Right lobe of liver (tissue), 6 donors: Measurements from ENCODE around the gene TTLL12. TPM values are rescaled to one million over a fixed set of nuclear protein-coding genes. Genes with fewer than 3 reads are reported as not detected.

Source experiments
- ATAC-seq, 4 donors: fragments of 200-7000 bp; cut with Tn5 transposase; one replicate each; pipeline ENCODE4 v1.9.1; 2020; ENCODE audit warnings: mild to moderate bottlenecking in 4 of 4, moderate library complexity in 4 of 4
- DNase-seq, 3 donors: peaks; one replicate each; pipeline ENCODE4 v3.0.0-alpha.2; 2020
- H3K27ac ChIP-seq, 3 donors: fragments of 200-600 bp; one replicate each; pipeline ENCODE4 v1.8.0; 2022
- H3K27me3 ChIP-seq, 2 donors: fragments of 200-600 bp; one replicate each; pipeline ENCODE4 v1.8.0; 2022
- H3K36me3 ChIP-seq, 4 donors: fragments of 200-600 bp; sonication (generic) in 1 of 4; one replicate each; pipeline versions ENCODE4 v1.5.1 to v1.8.0; 2017 to 2022; ENCODE audit warnings: control low read depth in 1 of 4
- H3K4me1 ChIP-seq, 4 donors: fragments of 200-600 bp; sonication (generic) in 1 of 4; one replicate each; pipeline versions ENCODE4 v1.5.1 to v1.8.0; 2017 to 2022; ENCODE audit warnings: control low read depth in 1 of 4
- H3K4me3 ChIP-seq, 3 donors: fragments of 200-600 bp; one replicate each; pipeline ENCODE4 v1.8.0; 2022
- H3K9me3 ChIP-seq, 4 donors: fragments of 200-600 bp; sonication (generic) in 1 of 4; one replicate each; pipeline versions ENCODE4 v1.5.1 to v1.8.0; 2017 to 2022; ENCODE audit warnings: control low read depth in 1 of 4
- CTCF ChIP-seq, 4 donors: fragments of 200-600 bp in 3 of 4; fragments of 450-650 bp in 1 of 4; IDR thresholded peaks; one replicate each; pipeline versions ENCODE4 v1.5.1 to v1.8.0; 2016 to 2022; ENCODE audit warnings: antibody characterized with exemption in 4 of 4, mild to moderate bottlenecking in 2 of 4
- POLR2A ChIP-seq: fragments of 450-650 bp; IDR thresholded peaks from one replicate; pipeline ENCODE4 v1.6.1; 2017; ENCODE audit warnings: antibody characterized with exemption, mild to moderate bottlenecking
- WGBS: methylation state at CpG from one replicate; pipeline ENCODE4 v1.1.6; 2018; ENCODE audit warnings: low coverage, low lambda C conversion rate; ENCODE audit not compliant: insufficient coverage; ENCODE audit errors: missing lambda C conversion rate; 5-methylcytosine and 5-hydroxymethylcytosine counted together
- intact Hi-C, 2 donors: fragments of 100-400 bp; cut with DNase I; formaldehyde crosslinking; loops; one replicate each; pipeline versions ENCODE4 v1.11.2 to v1.14.1; 2022
- total RNA-seq, 6 experiments: library from RNA; depleted of rRNA in 2 of 6; stranded (reverse); fragments of >200 nt in 2 of 6; fragmentation: NEBNext Ultra II Directional in 3 of 6; extraction: Animal tissue kit (Norgen Biotek cat#: 25700) in 3 of 6; gene quantifications; one replicate each; pipeline versions ENCODE4 v1.1.0 to v1.2.4, GENCODE V29; 2016 to 2023
- donor health status: DM: no; HTN: yes; CAD: no.
- donor health status: DM: no; HTN: no; CAD: no.
- donor health status: DM: no; HTN: no; CAD: no.
- donor health status: DM: no; HTN: yes; CAD: no.
- donor health status: DM: no; HTN: yes; CAD: no.

TTLL12 gene
- total RNA-seq, 6 experiments from 2014 or later: 18.6 to 43.5 (median 24.4) TPM

DNA sequence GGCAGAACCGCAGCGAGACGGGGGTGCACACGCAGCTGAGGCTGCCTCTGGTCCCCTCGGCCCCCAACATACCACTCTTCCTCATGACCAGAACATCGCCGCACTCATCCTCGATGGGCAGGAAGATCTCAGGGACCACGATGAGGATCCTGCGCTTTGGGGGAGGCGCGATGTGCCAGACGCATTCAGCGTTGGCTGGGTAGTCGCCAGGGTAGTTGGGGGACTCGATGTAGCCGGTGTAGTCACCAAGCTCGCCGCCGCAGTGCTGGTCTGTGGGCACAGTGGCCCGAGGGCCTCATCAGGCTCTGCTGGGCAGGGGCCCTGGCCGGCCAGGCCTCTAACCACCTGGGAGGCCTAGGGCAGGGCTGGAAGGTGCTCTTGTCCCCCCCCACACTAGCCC, 23.0 kb upstream of the TTLL12 start:
- TF ChIP-seq CTCF (IDR thresholded peaks at IDR 0.05) (no peak), POLR2A (no peak)
- Histone ChIP-seq H3K4me1 (no peaks in the 10 kb centered on the region), H3K36me3 (no peaks in the 10 kb centered on the region), H3K4me3 (no peak overlapping the region), H3K27me3 (no peaks in the 10 kb centered on the region), H3K9me3 (no peaks in the 10 kb centered on the region), H3K27ac (no peak overlapping the region)
- DNase-seq (no peak), ATAC-seq (no peak)
- intact Hi-C loops: no loop called here
- 61% methylated on average over 3 of the region's 22 CpGs for whole genome bisulfite sequencing

DNA sequence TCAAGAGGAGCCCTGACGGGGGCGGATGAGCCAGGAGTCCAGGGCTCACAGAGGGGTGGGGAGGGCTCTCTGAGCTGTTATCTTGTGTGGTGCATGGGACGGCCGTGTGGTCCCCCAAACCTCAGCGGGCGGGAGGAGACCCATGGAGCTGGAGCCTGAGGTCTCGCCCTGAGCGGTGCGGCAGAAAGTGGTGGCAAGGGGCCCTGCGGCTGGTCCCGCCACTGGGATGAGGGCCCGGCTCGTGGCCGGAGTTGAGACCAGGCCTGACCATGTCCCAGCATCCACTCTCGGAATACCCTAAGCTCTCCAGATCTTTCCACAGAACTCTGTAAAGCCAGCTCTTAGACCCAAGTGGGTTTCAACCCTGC, 22.6 kb upstream of the TTLL12 start:
- ATAC-seq: no peak
- Histone ChIP-seq H3K27ac (no peak overlapping the region), H3K9me3 (no peaks in the 10 kb centered on the region), H3K36me3 (no peaks in the 10 kb centered on the region), H3K4me3 (no peak overlapping the region), H3K27me3 (no peaks in the 10 kb centered on the region), H3K4me1 (no peaks in the 10 kb centered on the region)
- DNase-seq: no peak
- TF ChIP-seq POLR2A (no peak), CTCF (IDR thresholded peaks at IDR 0.05) (no peak)
- intact Hi-C loops: no loop called here
- no CpG with 5 or more reads among the region's 15 CpGs for WGBS

DNA sequence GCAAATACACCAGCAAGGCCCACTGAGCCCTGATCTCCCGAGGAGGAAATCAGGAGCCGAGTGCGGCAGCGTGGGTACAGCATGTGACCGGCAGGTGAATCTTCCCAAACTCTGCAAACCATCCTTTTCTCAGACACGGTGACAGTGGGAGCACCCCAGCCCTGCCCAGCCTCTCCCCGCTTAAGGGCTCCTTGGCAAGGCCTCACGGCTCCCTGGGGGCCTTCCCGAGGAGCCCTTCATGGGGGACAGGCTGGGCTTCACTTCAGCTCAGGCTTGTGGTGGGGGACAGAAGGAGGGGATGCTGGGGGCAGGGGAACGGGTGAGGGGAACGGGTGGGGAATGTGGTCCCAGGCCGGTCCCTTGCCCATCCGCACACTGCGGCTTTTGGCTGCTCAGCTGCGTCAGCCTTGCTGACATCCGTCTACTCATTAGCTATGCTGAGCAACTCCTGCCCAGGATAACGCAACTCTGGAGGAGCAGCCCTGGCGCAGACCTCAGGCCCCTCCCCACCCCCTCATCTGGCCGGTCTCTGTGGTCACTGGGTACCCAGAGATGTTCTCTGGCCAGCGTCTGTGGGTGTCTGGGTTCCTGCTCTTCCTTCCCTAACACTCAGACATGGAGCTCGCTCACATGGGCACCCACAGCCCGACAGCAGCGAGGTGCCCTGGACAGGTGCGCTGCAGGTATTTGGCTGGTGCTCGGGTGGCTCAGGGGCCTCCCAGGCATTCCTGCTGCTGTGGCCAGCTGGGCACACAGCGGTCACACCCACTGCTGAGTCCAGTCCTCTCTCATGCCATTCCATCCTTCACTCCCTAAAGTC, 22.0 kb upstream of the TTLL12 start:
- WGBS: 80% methylated on average over 1 of the region's 26 CpGs
- DNase-seq (no peak), ATAC-seq (no peak)
- no peak for TF ChIP-seq POLR2A
- TF ChIP-seq CTCF (IDR thresholded peaks at IDR 0.05): no peak
- no peak overlapping the region for H3K27ac ChIP-seq
- H3K36me3 ChIP-seq: no peaks in the 10 kb centered on the region
- no peaks in the 10 kb centered on the region for H3K4me1 ChIP-seq
- no peak overlapping the region for H3K4me3 ChIP-seq
- H3K27me3 ChIP-seq: no peaks in the 10 kb centered on the region
- H3K9me3 ChIP-seq: no peaks in the 10 kb centered on the region
- intact Hi-C loops: no loop called here

DNA sequence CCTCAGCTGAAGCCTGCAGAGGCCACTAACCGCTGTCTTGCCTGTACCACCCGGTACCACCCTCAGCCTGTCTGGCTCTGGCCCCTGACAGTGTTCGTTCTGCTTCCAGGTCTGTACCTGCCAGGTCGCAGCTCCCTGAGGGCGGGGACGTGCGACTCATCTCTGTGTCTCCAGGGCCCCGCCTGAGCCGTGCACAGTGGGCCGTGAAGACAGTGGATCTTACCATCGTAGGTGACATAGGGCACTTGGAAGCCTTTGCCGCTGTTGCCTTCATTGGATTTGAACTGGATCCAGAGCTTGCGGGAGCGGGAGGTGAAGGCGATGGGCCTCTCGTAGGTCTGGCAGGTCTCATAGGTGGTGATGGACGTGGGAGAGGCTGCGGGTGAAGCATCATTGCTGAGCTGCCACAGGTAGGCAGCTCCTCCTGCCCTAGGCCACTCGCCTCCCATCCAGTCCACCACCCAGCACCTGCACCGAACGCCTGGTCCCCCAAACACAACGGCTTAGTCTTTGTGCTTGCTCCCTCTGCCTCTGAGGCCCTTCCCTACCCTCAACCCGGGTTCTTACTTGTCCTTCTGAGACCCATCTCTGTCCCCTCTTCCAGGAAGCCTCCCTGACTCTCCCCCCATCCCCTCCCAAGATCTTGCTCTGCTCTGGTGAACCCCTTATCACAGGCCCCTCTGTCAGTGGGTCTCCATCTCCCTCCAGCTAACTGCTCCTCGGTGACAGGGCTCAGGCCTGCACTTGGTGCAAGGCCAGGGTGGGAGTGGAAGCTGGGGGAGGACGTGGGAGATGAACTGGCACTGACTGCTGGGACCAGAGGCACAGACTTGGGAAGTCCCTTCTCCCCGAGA, 21.1 kb upstream of the TTLL12 start:
- no peak for ATAC-seq
- Histone ChIP-seq H3K27ac (no peak overlapping the region), H3K27me3 (no peaks in the 10 kb centered on the region), H3K9me3 (no peaks in the 10 kb centered on the region), H3K36me3 (no peaks in the 10 kb centered on the region), H3K4me3 (no peak overlapping the region), H3K4me1 (no peaks in the 10 kb centered on the region)
- WGBS: 72% methylated on average over 9 of the region's 26 CpGs
- intact Hi-C loops: no loop called here
- TF ChIP-seq CTCF (IDR thresholded peaks at IDR 0.05): no peak
- DNase-seq: no peak
